Right lobe of liver (tissue), 4 donors: Measurements from ENCODE around the gene IFT88.

Experiments
- POLR2A ChIP-seq: fragments of 450-650 bp; IDR thresholded peaks from one replicate; pipeline ENCODE4 v1.6.1; 2017; ENCODE audit warnings: antibody characterized with exemption, mild to moderate bottlenecking
- TF ChIP-seq, protein P1 (sequence below), 4 donors: fragments of 200-600 bp in 3 of 4; fragments of 450-650 bp in 1 of 4; IDR thresholded peaks; one replicate each; pipeline versions ENCODE4 v1.5.1 to v1.8.0; 2016 to 2022; ENCODE audit warnings: antibody characterized with exemption in 4 of 4, mild to moderate bottlenecking in 2 of 4
- donor health status: DM: no; HTN: no; CAD: no.
- donor health status: DM: no; HTN: no; CAD: no.
- donor health status: DM: no; HTN: yes; CAD: no.

- TF ChIP-seq, protein P1, sequence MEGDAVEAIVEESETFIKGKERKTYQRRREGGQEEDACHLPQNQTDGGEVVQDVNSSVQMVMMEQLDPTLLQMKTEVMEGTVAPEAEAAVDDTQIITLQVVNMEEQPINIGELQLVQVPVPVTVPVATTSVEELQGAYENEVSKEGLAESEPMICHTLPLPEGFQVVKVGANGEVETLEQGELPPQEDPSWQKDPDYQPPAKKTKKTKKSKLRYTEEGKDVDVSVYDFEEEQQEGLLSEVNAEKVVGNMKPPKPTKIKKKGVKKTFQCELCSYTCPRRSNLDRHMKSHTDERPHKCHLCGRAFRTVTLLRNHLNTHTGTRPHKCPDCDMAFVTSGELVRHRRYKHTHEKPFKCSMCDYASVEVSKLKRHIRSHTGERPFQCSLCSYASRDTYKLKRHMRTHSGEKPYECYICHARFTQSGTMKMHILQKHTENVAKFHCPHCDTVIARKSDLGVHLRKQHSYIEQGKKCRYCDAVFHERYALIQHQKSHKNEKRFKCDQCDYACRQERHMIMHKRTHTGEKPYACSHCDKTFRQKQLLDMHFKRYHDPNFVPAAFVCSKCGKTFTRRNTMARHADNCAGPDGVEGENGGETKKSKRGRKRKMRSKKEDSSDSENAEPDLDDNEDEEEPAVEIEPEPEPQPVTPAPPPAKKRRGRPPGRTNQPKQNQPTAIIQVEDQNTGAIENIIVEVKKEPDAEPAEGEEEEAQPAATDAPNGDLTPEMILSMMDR (IDR thresholded peaks at IDR 0.05) = no peak
- no peak for TF ChIP-seq POLR2A
These were observed 163.0 kb downstream of the IFT88 start for GRCh38 chr13:20729633-20730585.
